ENCODE data around the gene TMEM91. TPM values are rescaled to one million over a fixed set of nuclear protein-coding genes. Genes with fewer than 3 reads are reported as not detected.

TMEM91 gene
- total and polyA plus RNA-seq, 9 of the 15 experiments (the other 6 are each of a cell fraction or from before 2014, with no cell fraction given): 1.2 to 5.2 (median 2.7) TPM

GRCh38 chr19:41364524-41365391 lies 11.6 kb upstream of the TMEM91 start (continued):
- TF ChIP-seq, protein P1, sequence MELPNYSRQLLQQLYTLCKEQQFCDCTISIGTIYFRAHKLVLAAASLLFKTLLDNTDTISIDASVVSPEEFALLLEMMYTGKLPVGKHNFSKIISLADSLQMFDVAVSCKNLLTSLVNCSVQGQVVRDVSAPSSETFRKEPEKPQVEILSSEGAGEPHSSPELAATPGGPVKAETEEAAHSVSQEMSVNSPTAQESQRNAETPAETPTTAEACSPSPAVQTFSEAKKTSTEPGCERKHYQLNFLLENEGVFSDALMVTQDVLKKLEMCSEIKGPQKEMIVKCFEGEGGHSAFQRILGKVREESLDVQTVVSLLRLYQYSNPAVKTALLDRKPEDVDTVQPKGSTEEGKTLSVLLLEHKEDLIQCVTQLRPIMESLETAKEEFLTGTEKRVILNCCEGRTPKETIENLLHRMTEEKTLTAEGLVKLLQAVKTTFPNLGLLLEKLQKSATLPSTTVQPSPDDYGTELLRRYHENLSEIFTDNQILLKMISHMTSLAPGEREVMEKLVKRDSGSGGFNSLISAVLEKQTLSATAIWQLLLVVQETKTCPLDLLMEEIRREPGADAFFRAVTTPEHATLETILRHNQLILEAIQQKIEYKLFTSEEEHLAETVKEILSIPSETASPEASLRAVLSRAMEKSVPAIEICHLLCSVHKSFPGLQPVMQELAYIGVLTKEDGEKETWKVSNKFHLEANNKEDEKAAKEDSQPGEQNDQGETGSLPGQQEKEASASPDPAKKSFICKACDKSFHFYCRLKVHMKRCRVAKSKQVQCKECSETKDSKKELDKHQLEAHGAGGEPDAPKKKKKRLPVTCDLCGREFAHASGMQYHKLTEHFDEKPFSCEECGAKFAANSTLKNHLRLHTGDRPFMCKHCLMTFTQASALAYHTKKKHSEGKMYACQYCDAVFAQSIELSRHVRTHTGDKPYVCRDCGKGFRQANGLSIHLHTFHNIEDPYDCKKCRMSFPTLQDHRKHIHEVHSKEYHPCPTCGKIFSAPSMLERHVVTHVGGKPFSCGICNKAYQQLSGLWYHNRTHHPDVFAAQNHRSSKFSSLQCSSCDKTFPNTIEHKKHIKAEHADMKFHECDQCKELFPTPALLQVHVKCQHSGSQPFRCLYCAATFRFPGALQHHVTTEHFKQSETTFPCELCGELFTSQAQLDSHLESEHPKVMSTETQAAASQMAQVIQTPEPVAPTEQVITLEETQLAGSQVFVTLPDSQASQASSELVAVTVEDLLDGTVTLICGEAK (IDR thresholded peaks at IDR 0.05): 0 out of 2 replicates have a peak, but pooled peaks have one; percentile 51
- TF ChIP-seq, protein P1 (CRISPR knock-in tag; IDR thresholded peaks at IDR 0.05): no peak
- TF ChIP-seq ZC3H4 (CRISPR knock-in tag; IDR thresholded peaks at IDR 0.05; ENCODE audit: borderline replicate concordance) (no peak), ZNF324 (CRISPR knock-in tag; IDR thresholded peaks at IDR 0.05) (no peak), ZNF217 (CRISPR knock-in tag; IDR thresholded peaks at IDR 0.05) (no peak), SRSF3 (IDR thresholded peaks at IDR 0.05; ENCODE audit: insufficient read depth, low read length) (no peak), ZNF146 (CRISPR knock-in tag; IDR thresholded peaks at IDR 0.05; ENCODE audit: unreplicated experiment) (no peak), MBD2 (IDR thresholded peaks at IDR 0.05; ENCODE audit: borderline replicate concordance, low read depth) (no peak), ZNF232 (CRISPR knock-in tag; IDR thresholded peaks at IDR 0.05) (no peak), ZNF124 (CRISPR knock-in tag; IDR thresholded peaks at IDR 0.05) (no peak), U2AF1 (optimal IDR thresholded peaks at IDR 0.05; ENCODE audit: low read depth, low read length) (no peak), RAD51 (IDR thresholded peaks at IDR 0.05; ENCODE audit: borderline replicate concordance, low read depth) (no peak), MTA2 (IDR thresholded peaks at IDR 0.05; ENCODE audit: low read depth) (no peak), CBX1 (IDR thresholded peaks at IDR 0.05; ENCODE audit: low read depth) (no peak), TAF7 (tag; IDR thresholded peaks at IDR 0.05) (0 out of 2 replicates have a peak, but pooled peaks have one; percentile 23), ZNF121 (CRISPR knock-in tag; conservative IDR thresholded peaks at IDR 0.05) (no peak)
- TF ChIP-seq, protein P2, sequence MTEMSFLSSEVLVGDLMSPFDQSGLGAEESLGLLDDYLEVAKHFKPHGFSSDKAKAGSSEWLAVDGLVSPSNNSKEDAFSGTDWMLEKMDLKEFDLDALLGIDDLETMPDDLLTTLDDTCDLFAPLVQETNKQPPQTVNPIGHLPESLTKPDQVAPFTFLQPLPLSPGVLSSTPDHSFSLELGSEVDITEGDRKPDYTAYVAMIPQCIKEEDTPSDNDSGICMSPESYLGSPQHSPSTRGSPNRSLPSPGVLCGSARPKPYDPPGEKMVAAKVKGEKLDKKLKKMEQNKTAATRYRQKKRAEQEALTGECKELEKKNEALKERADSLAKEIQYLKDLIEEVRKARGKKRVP (CRISPR knock-in tag; IDR thresholded peaks at IDR 0.05): 0 out of 2 replicates have a peak, but pooled peaks have one; percentile 37
- TF ChIP-seq, protein P3, sequence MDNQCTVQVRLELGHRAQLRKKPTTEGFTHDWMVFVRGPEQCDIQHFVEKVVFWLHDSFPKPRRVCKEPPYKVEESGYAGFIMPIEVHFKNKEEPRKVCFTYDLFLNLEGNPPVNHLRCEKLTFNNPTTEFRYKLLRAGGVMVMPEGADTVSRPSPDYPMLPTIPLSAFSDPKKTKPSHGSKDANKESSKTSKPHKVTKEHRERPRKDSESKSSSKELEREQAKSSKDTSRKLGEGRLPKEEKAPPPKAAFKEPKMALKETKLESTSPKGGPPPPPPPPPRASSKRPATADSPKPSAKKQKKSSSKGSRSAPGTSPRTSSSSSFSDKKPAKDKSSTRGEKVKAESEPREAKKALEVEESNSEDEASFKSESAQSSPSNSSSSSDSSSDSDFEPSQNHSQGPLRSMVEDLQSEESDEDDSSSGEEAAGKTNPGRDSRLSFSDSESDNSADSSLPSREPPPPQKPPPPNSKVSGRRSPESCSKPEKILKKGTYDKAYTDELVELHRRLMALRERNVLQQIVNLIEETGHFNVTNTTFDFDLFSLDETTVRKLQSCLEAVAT (IDR thresholded peaks at IDR 0.05): no peak

All from K562 (cell line).